MM.1S (cell line): ENCODE results near the gene SLC1A2.

Experiments used
- DNase-seq: peaks from one replicate; pipeline ENCODE4 v3.0.0-alpha.2; 2015
- H2AFZ ChIP-seq: fragments of 300-600 bp; sonication (generic); 2 replicates; pipeline ENCODE4 v1.6.0; 2016; ENCODE audit warnings: antibody characterized with exemption, low read length
- H3F3A ChIP-seq: fragments of 300-600 bp; sonication (generic); 2 replicates; pipeline ENCODE4 v1.6.1; 2016; ENCODE audit warnings: mild to moderate bottlenecking, antibody characterized with exemption, low read length, moderate library complexity, mixed read lengths; ENCODE audit not compliant: insufficient read depth
- H3K27ac ChIP-seq: fragments of 300-600 bp; sonication (generic); 2 replicates; pipeline ENCODE4 v1.5.1; 2016; ENCODE audit warnings: mild to moderate bottlenecking, low read length
- H3K27me3 ChIP-seq: fragments of 300-600 bp; sonication (generic); replicated peaks from 2 replicates; pipeline ENCODE4 v1.6.0; 2016; ENCODE audit warnings: low read length; ENCODE audit not compliant: insufficient read depth
- H3K36me3 ChIP-seq: fragments of 300-600 bp; sonication (generic); replicated peaks from 2 replicates; pipeline ENCODE4 v1.6.1; 2016; ENCODE audit warnings: mild to moderate bottlenecking, low read length, mixed read lengths; ENCODE audit not compliant: insufficient read depth
- H3K4me1 ChIP-seq: fragments of 300-600 bp; sonication (generic); 2 replicates; pipeline ENCODE4 v1.6.1; 2016; ENCODE audit warnings: low read length, mixed read lengths
- H3K4me2 ChIP-seq: fragments of 300-600 bp; sonication (generic); 2 replicates; pipeline ENCODE4 v1.6.0; 2016; ENCODE audit warnings: low read depth, low read length
- H3K4me3 ChIP-seq: fragments of 300-600 bp; sonication (generic); 2 replicates; pipeline ENCODE4 v1.5.1; 2016; ENCODE audit warnings: low read length, mixed read lengths
- H3K79me2 ChIP-seq: fragments of 300-600 bp; sonication (generic); 2 replicates; pipeline ENCODE4 v1.6.1; 2016; ENCODE audit warnings: mixed run types, low read length, mixed read lengths
- H3K9ac ChIP-seq: fragments of 300-600 bp; sonication (generic); 2 replicates; pipeline ENCODE4 v1.6.1; 2016; ENCODE audit warnings: low read length, mixed read lengths
- H3K9me2 ChIP-seq: fragments of 300-600 bp; sonication (generic); replicated peaks from 2 replicates; pipeline ENCODE4 v1.6.1; 2016; ENCODE audit warnings: mild to moderate bottlenecking, low read length, mixed read lengths; ENCODE audit not compliant: insufficient read depth
- H3K9me3 ChIP-seq: fragments of 300-600 bp; sonication (generic); replicated peaks from 2 replicates; pipeline ENCODE4 v1.6.1; 2016; ENCODE audit warnings: mild to moderate bottlenecking, low read length, mixed read lengths; ENCODE audit not compliant: insufficient read depth
- H4K20me1 ChIP-seq: fragments of 300-600 bp; sonication (generic); 2 replicates; pipeline ENCODE4 v1.6.1; 2016; ENCODE audit warnings: mild to moderate bottlenecking, low read length, moderate library complexity, mixed read lengths; ENCODE audit not compliant: insufficient read depth
- EZH2 ChIP-seq: fragments of 300-600 bp; sonication (generic); optimal IDR thresholded peaks from 2 replicates; pipeline ENCODE3; 2017; ENCODE audit warnings: low read depth, mild to moderate bottlenecking, antibody characterized with exemption, low read length, mixed read lengths
- EZH2phosphoT487 ChIP-seq: fragments of 300-600 bp; sonication (generic); IDR thresholded peaks from 2 replicates; pipeline ENCODE4 v1.6.1; 2018; ENCODE audit warnings: antibody characterized with exemption, low read length
- TF ChIP-seq, protein P1 (sequence below): fragments of 300-600 bp; sonication (generic); IDR thresholded peaks from 2 replicates; pipeline ENCODE4 v1.5.1; 2016; ENCODE audit warnings: antibody characterized with exemption, low read length, mixed read lengths

Gene SLC1A2

DNA sequence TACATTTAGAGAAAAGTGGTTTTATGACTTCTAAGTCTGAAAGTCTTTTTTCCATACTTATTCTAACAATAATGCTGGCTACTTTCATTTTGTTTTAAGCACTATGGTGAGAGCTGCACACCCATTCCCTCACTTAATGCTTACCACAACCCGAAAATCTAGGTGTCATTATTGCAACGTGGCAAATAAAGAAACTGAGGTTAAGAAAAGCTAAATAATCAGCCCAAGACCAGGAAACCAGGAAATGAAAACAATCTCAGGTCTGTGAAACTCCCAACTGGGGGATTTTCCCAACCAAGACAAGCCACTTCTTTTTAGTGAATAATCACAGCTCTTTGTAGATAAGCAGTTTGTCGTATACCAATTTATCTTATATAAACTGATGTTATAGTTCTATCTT, 126.3 kb downstream of the SLC1A2 start:
- no peak overlapping the region for H3K9ac ChIP-seq
- no peaks in the 10 kb centered on the region for H3K9me2 ChIP-seq
- H3K4me2 ChIP-seq = peak overlapping the region; percentile 31; the same call in 1 of the 2 replicates
- peaks cover 5% of the 10 kb centered on the region; the same call in 1 of the 2 replicates for H3F3A ChIP-seq
- peak; percentile 32 for DNase-seq
- H3K79me2 ChIP-seq = no peaks in the 10 kb centered on the region
- H3K4me1 ChIP-seq = peaks cover 12% of the 10 kb centered on the region
- H4K20me1 ChIP-seq = no peaks in the 10 kb centered on the region
- H3K4me3 ChIP-seq = no peak overlapping the region
- H3K27me3 ChIP-seq = no peaks in the 10 kb centered on the region
- no peak overlapping the region for H2AFZ ChIP-seq
- no peaks in the 10 kb centered on the region for H3K9me3 ChIP-seq
- no peaks in the 10 kb centered on the region for H3K36me3 ChIP-seq
- H3K27ac ChIP-seq = no peak overlapping the region
- no peak for TF ChIP-seq EZH2
- TF ChIP-seq, protein P1, sequence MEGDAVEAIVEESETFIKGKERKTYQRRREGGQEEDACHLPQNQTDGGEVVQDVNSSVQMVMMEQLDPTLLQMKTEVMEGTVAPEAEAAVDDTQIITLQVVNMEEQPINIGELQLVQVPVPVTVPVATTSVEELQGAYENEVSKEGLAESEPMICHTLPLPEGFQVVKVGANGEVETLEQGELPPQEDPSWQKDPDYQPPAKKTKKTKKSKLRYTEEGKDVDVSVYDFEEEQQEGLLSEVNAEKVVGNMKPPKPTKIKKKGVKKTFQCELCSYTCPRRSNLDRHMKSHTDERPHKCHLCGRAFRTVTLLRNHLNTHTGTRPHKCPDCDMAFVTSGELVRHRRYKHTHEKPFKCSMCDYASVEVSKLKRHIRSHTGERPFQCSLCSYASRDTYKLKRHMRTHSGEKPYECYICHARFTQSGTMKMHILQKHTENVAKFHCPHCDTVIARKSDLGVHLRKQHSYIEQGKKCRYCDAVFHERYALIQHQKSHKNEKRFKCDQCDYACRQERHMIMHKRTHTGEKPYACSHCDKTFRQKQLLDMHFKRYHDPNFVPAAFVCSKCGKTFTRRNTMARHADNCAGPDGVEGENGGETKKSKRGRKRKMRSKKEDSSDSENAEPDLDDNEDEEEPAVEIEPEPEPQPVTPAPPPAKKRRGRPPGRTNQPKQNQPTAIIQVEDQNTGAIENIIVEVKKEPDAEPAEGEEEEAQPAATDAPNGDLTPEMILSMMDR = no peak
- no peak for TF ChIP-seq EZH2phosphoT487

DNA sequence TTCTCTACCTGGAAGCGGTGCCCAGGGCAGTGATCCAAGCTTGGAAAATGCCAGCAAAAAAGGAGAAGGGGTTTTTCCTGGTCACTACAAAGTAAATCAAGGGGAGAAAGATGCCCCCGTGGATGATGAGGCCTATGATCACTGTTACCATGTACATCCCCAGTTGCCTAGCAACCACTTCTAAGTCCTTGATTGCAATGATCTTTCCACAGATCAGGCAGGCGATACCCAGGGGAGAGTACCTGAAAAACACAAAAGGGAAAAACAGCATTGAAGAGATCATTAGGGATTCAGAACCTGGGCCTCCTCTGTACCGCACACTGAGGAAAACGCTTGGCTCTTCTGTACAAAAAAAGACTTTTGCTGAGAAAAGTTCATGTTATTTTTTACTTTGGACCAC, 127.1 kb downstream of the SLC1A2 start:
- H4K20me1 ChIP-seq = no peaks in the 10 kb centered on the region
- H3F3A ChIP-seq = peaks cover 5% of the 10 kb centered on the region; the same call in 1 of the 2 replicates
- TF ChIP-seq EZH2 = no peak
- TF ChIP-seq, protein P1 = no peak
- no peak for TF ChIP-seq EZH2phosphoT487
- no peaks in the 10 kb centered on the region for H3K9me3 ChIP-seq
- peak overlapping the region; percentile 31; the same call in 1 of the 2 replicates for H3K4me2 ChIP-seq
- no peaks in the 10 kb centered on the region for H3K27me3 ChIP-seq
- no peaks in the 10 kb centered on the region for H3K79me2 ChIP-seq
- H3K9ac ChIP-seq = no peak overlapping the region
- no peaks in the 10 kb centered on the region for H3K36me3 ChIP-seq
- H3K4me1 ChIP-seq = peaks cover 12% of the 10 kb centered on the region
- no peaks in the 10 kb centered on the region for H3K9me2 ChIP-seq
- no peak for DNase-seq
- no peak overlapping the region for H3K27ac ChIP-seq
- no peak overlapping the region for H2AFZ ChIP-seq
- H3K4me3 ChIP-seq = no peak overlapping the region

DNA sequence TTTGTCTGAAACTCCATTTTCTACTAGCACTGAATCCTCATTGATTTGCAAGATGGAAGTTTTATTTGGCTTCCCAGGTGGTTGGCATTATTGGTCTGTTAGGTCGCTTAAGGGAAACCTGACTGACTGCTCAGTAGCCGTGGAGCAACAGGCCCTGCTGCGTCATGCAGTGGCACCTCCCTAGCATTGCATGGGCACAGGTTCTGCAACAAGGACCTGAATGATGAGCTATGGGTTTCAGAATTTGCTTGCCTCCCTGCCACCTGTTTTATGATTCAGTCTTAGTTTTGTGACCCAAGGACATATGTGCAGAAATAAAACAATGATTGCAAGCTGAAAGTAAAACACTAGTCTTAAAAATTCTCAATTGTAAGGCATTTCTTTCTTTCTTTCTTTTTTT, 128.5 kb downstream of the SLC1A2 start:
- no peak for DNase-seq
- Histone ChIP-seq H3K36me3 (no peaks in the 10 kb centered on the region), H3K9ac (no peak overlapping the region), H3K4me1 (peaks cover 12% of the 10 kb centered on the region), H4K20me1 (no peaks in the 10 kb centered on the region), H3K9me2 (no peaks in the 10 kb centered on the region), H3F3A (peaks cover 5% of the 10 kb centered on the region; the same call in 1 of the 2 replicates), H3K4me3 (no peak overlapping the region), H3K79me2 (no peaks in the 10 kb centered on the region), H2AFZ (no peak overlapping the region), H3K4me2 (no peak overlapping the region), H3K27me3 (no peaks in the 10 kb centered on the region), H3K9me3 (no peaks in the 10 kb centered on the region), H3K27ac (no peak overlapping the region)
- TF ChIP-seq EZH2 = no peak

DNA sequence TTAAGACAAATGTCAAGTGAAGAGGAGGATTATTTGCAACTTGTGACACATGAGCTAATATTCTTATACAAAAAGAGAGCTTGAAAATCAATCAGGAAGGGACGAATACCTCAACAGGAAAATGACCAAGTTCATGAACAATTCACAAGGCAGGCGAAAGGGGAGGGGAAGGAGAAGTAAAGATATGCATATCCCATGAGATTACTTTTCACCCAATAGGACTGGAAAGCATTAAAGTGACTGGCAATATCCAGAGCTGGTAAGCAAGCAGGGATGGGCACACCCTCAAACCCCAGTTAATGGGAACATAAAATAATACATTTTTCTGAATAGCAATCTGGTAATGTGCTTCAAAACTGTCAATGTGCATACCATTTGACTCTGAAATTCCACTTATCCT, 129.5 kb downstream of the SLC1A2 start:
- Histone ChIP-seq H2AFZ (no peak overlapping the region), H3K4me2 (no peak overlapping the region)

More for the DNA sequence above, 129.5 kb downstream of the SLC1A2 start:
- Histone ChIP-seq H4K20me1 (no peaks in the 10 kb centered on the region), H3F3A (peaks cover 5% of the 10 kb centered on the region; the same call in 1 of the 2 replicates), H3K4me3 (no peak overlapping the region), H3K9me2 (no peaks in the 10 kb centered on the region), H3K27ac (no peak overlapping the region), H3K79me2 (no peaks in the 10 kb centered on the region), H3K27me3 (no peaks in the 10 kb centered on the region), H3K4me1 (peaks cover 12% of the 10 kb centered on the region), H3K9me3 (no peaks in the 10 kb centered on the region), H3K9ac (no peak overlapping the region), H3K36me3 (no peaks in the 10 kb centered on the region)
- TF ChIP-seq EZH2phosphoT487 = no peak
- TF ChIP-seq EZH2 = no peak
- DNase-seq = no peak
